ENCODE data around the gene KHK. TPM values are rescaled to one million over a fixed set of nuclear protein-coding genes. Genes with fewer than 3 reads are reported as not detected.

KHK gene
- total and polyA plus RNA-seq, 9 of the 15 experiments (the other 6 are each of a cell fraction or from before 2014, with no cell fraction given), result 1.5 to 10.7 (median 5.2) TPM

- TF ChIP-seq MAZ (CRISPR knock-in tag; conservative IDR thresholded peaks at IDR 0.05 in 1 of 2, IDR thresholded peaks at IDR 0.05 in 1 of 2) (peak in 1 of 2 experiments; percentile 25; a peak in 1 of 4 replicates), E2F3 (CRISPR knock-in tag; IDR thresholded peaks at IDR 0.05) (0 out of 2 replicates have a peak, but pooled peaks have one; percentile 41), ZKSCAN3 (CRISPR knock-in tag; IDR thresholded peaks at IDR 0.05) (no peak), ZBTB7A (IDR thresholded peaks at IDR 0.05; ENCODE audit: borderline replicate concordance, control insufficient read depth, low read depth, low read length) (0 out of 2 replicates have a peak, but pooled peaks have one; percentile 51)
Observed at GRCh38 chr2:27051902-27052645, 34.5 kb upstream of the KHK start (continued).

GRCh38 chr2:27053321-27053720 is 33.3 kb upstream of the KHK start:
- WGBS (ENCODE audit: insufficient coverage, low coverage, missing lambda C conversion rate), result 77% methylated on average over 11 of the region's 11 CpGs
- DNase-seq (ENCODE audit: extremely low read depth in 1 of 4, low spot score in 3 of 4), result no peak
- in situ Hi-C loops (cut with MboI), result no loop called here
- no peak for ATAC-seq
- no peak overlapping the region for H3K27ac ChIP-seq (ENCODE audit: extremely low read depth, low read depth, low read length)
- H3K27me3 ChIP-seq (ENCODE audit: control insufficient read depth in 2 of 2, insufficient read depth in 2 of 2, low read length in 2 of 2), result no peaks in the 10 kb centered on the region
- H2AFZ ChIP-seq (ENCODE audit: low read depth, low read length), result no peak overlapping the region
- FAIRE-seq, result no peak
- ChIA-PET CTCF (ENCODE audit: low intra/inter-chr PET ratio) (no interaction called here), POLR2A (interaction anchor here (0.8 to 10.5 kb wide), 3 partner anchors 7 to 25 kb away, joined by 3 to 112 read pairs (median 24); partner anchors contain the start of gene EMILIN1)
- no peaks in the 10 kb centered on the region for H3K9me3 ChIP-seq (replicated peaks; ENCODE audit: control insufficient read depth, insufficient read depth, low read depth, low read length)
- no peak overlapping the region for H3K4me2 ChIP-seq (ENCODE audit: insufficient read depth, low read length)
- no peaks in the 10 kb centered on the region for H3K9me1 ChIP-seq (ENCODE audit: control insufficient read depth, insufficient read depth, low read length)
- no peak overlapping the region for H3K4me3 ChIP-seq
- H4K20me1 ChIP-seq (replicated peaks; ENCODE audit: control insufficient read depth, insufficient read depth, low read length), result no peaks in the 10 kb centered on the region; the same call in 1 of the 2 replicates
- peaks cover 54% of the 10 kb centered on the region for H3K36me3 ChIP-seq (ENCODE audit: control insufficient read depth, insufficient read depth, low read length)
- peaks cover 28 to 36% of the 10 kb centered on the region in 2 experiments; a peak in 4 of 5 replicates for H3K4me1 ChIP-seq (replicated peaks in 1 of 2; ENCODE audit: control insufficient read depth in 2 of 2, insufficient read depth in 2 of 2, low read length in 2 of 2)
- 0 out of 3 replicates have a peak, but pooled peaks cover 5% of the 10 kb centered on the region for H3K79me2 ChIP-seq (ENCODE audit: control insufficient read depth, insufficient read depth, low read length)
- TF ChIP-seq SP1 (CRISPR knock-in tag; IDR thresholded peaks at IDR 0.05) (0 out of 2 replicates have a peak, but pooled peaks have one; percentile 21), FOXO4 (CRISPR knock-in tag; IDR thresholded peaks at IDR 0.05) (no peak), CEBPG (CRISPR knock-in tag; IDR thresholded peaks at IDR 0.05) (0 out of 2 replicates have a peak, but pooled peaks have one; percentile 9), CEBPG (tag; conservative IDR thresholded peaks at IDR 0.05 in 1 of 2, IDR thresholded peaks at IDR 0.05 in 1 of 2) (no peak), CBFB (CRISPR knock-in tag; IDR thresholded peaks at IDR 0.05) (no peak), RBM34 (IDR thresholded peaks at IDR 0.05; ENCODE audit: borderline replicate concordance, insufficient read depth, low read length) (no peak), ZNF518B (CRISPR knock-in tag; IDR thresholded peaks at IDR 0.05) (no peak), COPS2 (conservative IDR thresholded peaks at IDR 0.05) (no peak)
- intact Hi-C loops (cut with micrococcal nuclease), result no loop called here
- BruUV-seq (replicated peaks), result no TSS peak
- H3K9ac ChIP-seq (ENCODE audit: insufficient read depth in 1 of 2, low read depth in 2 of 2, low read length in 2 of 2), result peak overlapping the region in 1 of 2 experiments; percentile 54; a peak in 2 of 4 replicates
